NCI-H748 (cell line): Measurements from ENCODE around the gene FRMD7.
"Not testable (repeated sequence)": the region's sequence is repeated elsewhere in the genome, so short reads cannot be mapped to it uniquely, and the experiment has no call there.

Experiments used
- DNase-seq: peaks from one replicate; lab custom pipeline; 2025; ENCODE audit not compliant: unreplicated experiment; lab: John Stamatoyannopoulos, UW

Gene FRMD7

GRCh38 chrX:132127743-132128142 is at the start of gene FRMD7:
TSS of gene FRMD7 (minus strand) at chrX:132128020. CDS start at chrX:132127844, 176 bp downstream.
- DNase-seq: no peak

GRCh38 chrX:132173647-132174046 is 45.8 kb upstream of the FRMD7 start:
- DNase-seq: no peak

GRCh38 chrX:132171881-132172280 is 44.1 kb upstream of the FRMD7 start:
- DNase-seq: no peak

- DNase-seq: no peak
These were observed 43.7 kb upstream of the FRMD7 start for GRCh38 chrX:132171478-132171877.

- DNase-seq: peak; percentile 78
These were observed 41.7 kb upstream of the FRMD7 start for GRCh38 chrX:132169554-132169953.

- no peak for DNase-seq
These were observed 37.8 kb upstream of the FRMD7 start for GRCh38 chrX:132165651-132166050.

- no peak for DNase-seq
These were observed 37.2 kb upstream of the FRMD7 start for GRCh38 chrX:132165005-132165404.

- DNase-seq: not testable (repeated sequence)
These were observed 35.3 kb upstream of the FRMD7 start for GRCh38 chrX:132163094-132163493.

- no peak for DNase-seq
These were observed 25.3 kb upstream of the FRMD7 start for GRCh38 chrX:132153166-132153565.

GRCh38 chrX:132146456-132146855 is 18.6 kb upstream of the FRMD7 start:
- DNase-seq: no peak

- DNase-seq: no peak
These were observed 16.2 kb upstream of the FRMD7 start for GRCh38 chrX:132144061-132144460.

- no peak for DNase-seq
These were observed 1.9 kb downstream of the FRMD7 start for GRCh38 chrX:132125906-132126305.

GRCh38 chrX:132120913-132121312 is 6.9 kb downstream of the FRMD7 start:
- DNase-seq: no peak

GRCh38 chrX:132119821-132120515 is 7.9 kb downstream of the FRMD7 start:
- DNase-seq: no peak

GRCh38 chrX:132119283-132119682 is 8.5 kb downstream of the FRMD7 start:
- DNase-seq: no peak

- no peak for DNase-seq
These were observed 9.5 kb downstream of the FRMD7 start for GRCh38 chrX:132118358-132118757.

GRCh38 chrX:132115792-132116191 is 12.0 kb downstream of the FRMD7 start:
- DNase-seq: no peak

- peak; percentile 74 for DNase-seq
These were observed 13.2 kb downstream of the FRMD7 start for GRCh38 chrX:132114607-132115006.

- no peak for DNase-seq
These were observed 20.5 kb downstream of the FRMD7 start for GRCh38 chrX:132107291-132107690.

- no peak for DNase-seq
These were observed 26.0 kb downstream of the FRMD7 start for GRCh38 chrX:132101799-132102198.

- DNase-seq: no peak
These were observed 26.6 kb downstream of the FRMD7 start for GRCh38 chrX:132101206-132101605.

- not testable (repeated sequence) for DNase-seq
These were observed 29.1 kb downstream of the FRMD7 start for GRCh38 chrX:132098704-132099103.

GRCh38 chrX:132094164-132094563 is 33.7 kb downstream of the FRMD7 start:
- no peak for DNase-seq
